Progenitor cell of endocrine pancreas (in vitro differentiated cells): ENCODE results near the gene ELOF1. TPM values are rescaled to one million over a fixed set of nuclear protein-coding genes. Genes with fewer than 3 reads are reported as not detected.
"Not testable (repeated sequence)": the region's sequence is repeated elsewhere in the genome, so short reads cannot be mapped to it uniquely, and the experiment has no call there.

ENCODE experiments used
- DNase-seq: peaks from one replicate; pipeline ENCODE4 v3.0.0; 2021; ENCODE audit warnings: low spot score; ENCODE audit not compliant: unreplicated experiment
- H3K27ac Mint-ChIP-seq: 2 replicates; pipeline ENCODE4 v1.8.0; 2021; ENCODE audit warnings: mild to moderate bottlenecking, moderate library complexity, mixed read lengths
- H3K27me3 Mint-ChIP-seq: 2 replicates; pipeline ENCODE4 v1.8.0; 2021; ENCODE audit warnings: mixed read lengths
- H3K36me3 Mint-ChIP-seq: 2 replicates; pipeline ENCODE4 v1.8.0; 2022; ENCODE audit warnings: mixed read lengths; ENCODE audit not compliant: insufficient read depth
- H3K4me1 Mint-ChIP-seq: 2 replicates; pipeline ENCODE4 v1.8.0; 2021; ENCODE audit warnings: low read depth, mixed read lengths
- H3K4me3 Mint-ChIP-seq: 2 replicates; pipeline ENCODE4 v1.8.0; 2021; ENCODE audit warnings: low read depth, mild to moderate bottlenecking, moderate library complexity, mixed read lengths
- H3K9me3 Mint-ChIP-seq: 2 replicates; pipeline ENCODE4 v1.8.0; 2021; ENCODE audit warnings: low read depth, mixed read lengths
- CTCF ChIP-seq: fragments of 200-600 bp; sonication (generic); IDR thresholded peaks from one replicate; pipeline ENCODE4 v1.5.0; 2021; ENCODE audit warnings: antibody characterized with exemption, mild to moderate bottlenecking; ENCODE audit not compliant: unreplicated experiment
- total RNA-seq: library from RNA; stranded (reverse); gene quantifications from 2 replicates; pipeline ENCODE4 v1.2.1, GENCODE V29; 2021

Gene ELOF1
- total RNA-seq, 1 donor from 2014 or later: 56.5 TPM

GRCh38 chr19:11576227-11576626 is 17.2 kb upstream of the ELOF1 start:
- Mint-ChIP-seq H3K36me3 (no peaks in the 10 kb centered on the region), H3K9me3 (no peaks in the 10 kb centered on the region), H3K4me1 (no peaks in the 10 kb centered on the region), H3K4me3 (no peak overlapping the region), H3K27ac (no peak overlapping the region), H3K27me3 (peaks cover 13% of the 10 kb centered on the region)
- TF ChIP-seq CTCF: no peak
- no peak for DNase-seq

DNA sequence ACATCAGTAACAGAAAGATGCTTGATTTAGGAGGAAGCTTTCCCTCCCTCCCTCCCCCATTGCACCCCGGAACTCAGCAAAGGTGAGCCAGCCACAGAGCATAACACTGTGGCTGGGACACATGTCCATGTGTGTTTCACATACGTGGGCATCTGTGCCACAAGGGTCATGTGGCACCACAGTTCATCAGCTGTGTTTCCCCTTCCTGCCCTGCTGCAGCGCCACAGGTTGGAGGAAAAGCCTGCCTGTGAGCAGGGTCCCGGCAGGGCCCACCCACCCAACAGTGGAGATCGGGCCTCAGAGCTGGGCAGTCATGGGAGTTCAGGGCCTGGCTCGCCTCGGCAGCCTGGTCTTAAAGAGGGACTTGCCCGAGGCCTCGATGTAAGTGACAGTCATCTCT is 15.7 kb upstream of the ELOF1 start:
- no peak for TF ChIP-seq CTCF
- no peak for DNase-seq
- Mint-ChIP-seq H3K4me3 (no peak overlapping the region), H3K4me1 (no peaks in the 10 kb centered on the region), H3K27me3 (peaks cover 8% of the 10 kb centered on the region), H3K36me3 (no peaks in the 10 kb centered on the region), H3K9me3 (no peaks in the 10 kb centered on the region), H3K27ac (no peak overlapping the region)

DNA sequence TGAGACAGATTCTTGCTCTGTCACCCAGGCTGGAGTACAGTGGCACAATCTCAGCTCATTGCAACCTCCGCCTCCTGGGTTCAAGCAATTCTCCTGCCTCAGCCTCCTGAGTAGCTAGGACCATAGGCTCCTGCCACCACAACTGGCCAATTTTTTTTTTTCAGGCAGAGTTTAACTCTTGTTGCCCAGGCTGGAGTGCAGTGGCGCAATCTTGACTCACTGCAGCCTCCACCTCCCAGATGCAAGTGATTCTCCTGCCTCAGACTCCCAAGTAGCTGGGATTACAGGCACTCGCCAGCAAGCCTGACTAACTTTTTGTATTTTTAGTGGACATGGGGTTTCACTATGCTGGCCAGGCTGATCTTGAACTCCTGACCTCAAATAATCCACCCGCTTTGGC is 14.7 kb upstream of the ELOF1 start:
- H3K4me1 Mint-ChIP-seq, H3K27me3 Mint-ChIP-seq, H3K27ac Mint-ChIP-seq, DNase-seq, H3K36me3 Mint-ChIP-seq, H3K4me3 Mint-ChIP-seq, H3K9me3 Mint-ChIP-seq: not testable (repeated sequence)

DNA sequence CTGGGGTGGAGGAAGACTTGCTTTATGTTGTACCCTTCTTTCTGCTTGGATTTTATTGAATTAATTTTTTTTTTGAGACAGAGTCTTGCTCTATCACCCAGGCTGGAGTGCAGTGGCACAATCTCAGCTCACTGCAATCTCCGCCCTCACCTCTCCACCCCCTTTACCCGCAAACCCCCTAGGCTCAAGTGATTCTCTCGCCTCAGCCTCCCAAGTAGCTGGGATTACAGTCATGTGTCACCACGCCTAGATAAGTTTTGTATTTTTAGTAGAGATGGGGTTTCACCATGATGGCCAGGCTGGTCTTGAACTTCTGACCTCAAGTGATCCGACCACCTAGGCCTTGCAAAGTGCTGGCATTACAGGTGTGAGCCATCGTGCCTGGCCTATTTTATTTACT is 14.3 kb upstream of the ELOF1 start:
- H3K27ac Mint-ChIP-seq, H3K9me3 Mint-ChIP-seq, H3K4me3 Mint-ChIP-seq, DNase-seq, H3K27me3 Mint-ChIP-seq, H3K36me3 Mint-ChIP-seq, H3K4me1 Mint-ChIP-seq: not testable (repeated sequence)

DNA sequence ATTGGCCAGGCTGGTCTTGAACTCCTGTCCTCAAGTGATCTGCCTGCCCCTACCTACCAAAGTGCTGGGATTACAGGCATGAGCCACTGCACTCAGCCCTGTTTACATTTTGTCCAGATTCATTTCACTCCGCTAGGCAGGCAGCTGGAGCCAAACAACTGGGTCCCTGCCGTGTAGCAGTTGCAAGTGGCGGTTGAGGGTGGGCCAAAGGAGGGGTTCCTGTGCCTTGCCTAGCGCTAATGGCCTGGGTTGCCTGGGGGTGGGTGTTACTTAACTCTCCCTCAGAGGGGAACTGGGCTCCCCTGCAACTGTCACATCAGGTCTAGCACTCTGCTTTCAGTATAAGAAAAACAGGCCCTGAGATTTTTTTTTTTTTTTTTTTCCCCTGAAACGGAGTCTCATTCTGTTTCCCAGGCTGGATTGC is 11.0 kb upstream of the ELOF1 start:
- no peak overlapping the region for H3K27ac Mint-ChIP-seq
- TF ChIP-seq CTCF: no peak
- no peak overlapping the region for H3K4me3 Mint-ChIP-seq
- no peaks in the 10 kb centered on the region for H3K27me3 Mint-ChIP-seq
- H3K9me3 Mint-ChIP-seq: no peaks in the 10 kb centered on the region
- H3K36me3 Mint-ChIP-seq: no peaks in the 10 kb centered on the region
- DNase-seq: no peak
- H3K4me1 Mint-ChIP-seq: no peaks in the 10 kb centered on the region

DNA sequence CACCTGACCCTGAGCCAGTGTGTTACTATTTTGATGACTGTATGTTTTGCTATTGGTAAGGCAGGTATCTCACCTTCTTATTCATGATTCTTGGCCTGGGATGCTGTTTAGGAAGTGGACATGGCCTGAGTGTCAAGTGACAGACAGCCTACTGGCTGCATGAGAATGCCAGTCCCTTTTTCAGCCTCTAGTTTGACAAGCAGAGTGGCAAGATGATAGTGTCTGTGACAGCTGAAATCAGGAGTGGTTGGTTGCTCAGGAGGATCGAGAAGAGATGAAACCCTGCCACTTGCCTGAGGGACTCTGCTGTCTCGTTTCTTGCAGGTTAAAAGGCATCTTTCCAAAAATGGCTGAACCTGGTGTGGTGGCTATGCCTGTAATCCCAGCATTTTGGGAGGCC is 7.1 kb upstream of the ELOF1 start:
- H3K9me3 Mint-ChIP-seq: no peaks in the 10 kb centered on the region
- no peaks in the 10 kb centered on the region for H3K27me3 Mint-ChIP-seq
- no peak overlapping the region for H3K27ac Mint-ChIP-seq
- DNase-seq: no peak
- no peaks in the 10 kb centered on the region for H3K4me1 Mint-ChIP-seq
- H3K4me3 Mint-ChIP-seq: no peak overlapping the region
- TF ChIP-seq CTCF: no peak
- H3K36me3 Mint-ChIP-seq: no peaks in the 10 kb centered on the region

DNA sequence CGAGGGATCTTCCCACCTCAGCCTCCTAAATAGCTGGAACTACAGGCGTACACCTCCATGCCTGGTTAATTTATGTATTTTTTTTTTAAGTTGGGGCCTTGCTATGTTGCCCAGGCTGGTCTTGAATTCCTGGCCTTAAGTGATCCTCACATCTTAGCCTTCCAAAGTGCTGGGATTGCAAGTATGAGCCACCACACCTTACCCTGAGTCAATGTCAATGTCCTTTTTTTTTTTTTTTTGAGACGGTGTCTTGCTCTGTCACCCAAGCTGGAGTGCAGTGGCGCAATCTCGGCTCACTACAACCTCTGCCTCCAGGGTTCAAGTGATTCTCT is 6.6 kb upstream of the ELOF1 start:
- H3K4me3 Mint-ChIP-seq, H3K27me3 Mint-ChIP-seq, H3K36me3 Mint-ChIP-seq, H3K27ac Mint-ChIP-seq, H3K4me1 Mint-ChIP-seq, H3K9me3 Mint-ChIP-seq, DNase-seq: not testable (repeated sequence)

DNA sequence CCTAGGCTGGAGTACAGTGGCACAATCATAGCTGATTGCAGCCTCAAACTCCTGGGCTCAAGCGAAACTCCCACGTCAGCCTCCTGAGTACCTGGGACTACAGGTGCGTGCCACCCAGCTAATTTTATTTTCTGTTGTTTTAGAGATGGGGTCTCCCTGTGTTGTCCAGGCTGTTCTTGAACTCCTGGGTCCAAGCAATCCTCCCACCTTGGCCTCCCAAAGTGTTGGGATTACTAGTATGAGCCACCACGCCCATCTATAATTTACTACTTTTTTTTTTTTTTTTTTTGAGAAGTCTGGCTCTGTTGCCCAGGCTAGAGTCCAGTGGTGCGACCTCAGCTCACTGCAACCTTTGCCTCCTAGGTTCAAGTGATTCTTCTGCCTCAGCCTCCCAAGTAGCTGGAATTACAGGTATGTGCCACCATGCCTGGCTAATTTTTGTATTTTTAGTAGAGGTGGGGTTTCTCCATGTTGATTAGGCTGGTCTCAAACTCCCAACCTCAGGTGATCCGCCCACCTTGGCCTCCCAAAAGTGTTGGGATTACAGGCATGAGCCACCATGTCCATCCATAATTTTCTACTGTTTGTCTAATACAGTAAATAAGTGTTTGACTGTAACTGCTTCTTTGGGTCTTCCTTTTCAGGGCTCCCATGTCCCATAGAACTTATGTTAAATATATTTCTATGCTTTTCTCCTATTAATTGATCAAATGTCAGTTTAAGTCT is 5.2 kb upstream of the ELOF1 start:
- DNase-seq, H3K27me3 Mint-ChIP-seq, H3K9me3 Mint-ChIP-seq, H3K36me3 Mint-ChIP-seq, H3K4me3 Mint-ChIP-seq, H3K4me1 Mint-ChIP-seq: not testable (repeated sequence)
- H3K27ac Mint-ChIP-seq: peak overlapping the region; percentile 26
